Keratinocyte (primary cell): ENCODE results near the gene NRG2. TPM values are rescaled to one million over a fixed set of nuclear protein-coding genes. Genes with fewer than 3 reads are reported as not detected.

Experiments
- DNase-seq: peaks from one replicate; pipeline ENCODE4 v3.0.0-alpha.2; 2011; ENCODE audit warnings: low read depth, missing footprints, low spot score
- FAIRE-seq: peaks from 2 replicates; lab custom pipeline; 2011; peaks lifted over from hg19 to GRCh38; lab: Jason Lieb, UNC
- H2AFZ ChIP-seq: 2 replicates; pipeline ENCODE4 v1.6.0; 2012; ENCODE audit warnings: low read length, control low read depth, inconsistent platforms; ENCODE audit not compliant: control insufficient read depth
- H3K27ac ChIP-seq: 2 replicates; pipeline ENCODE4 v1.5.1; 2011; ENCODE audit warnings: low read length; ENCODE audit not compliant: control insufficient read depth, insufficient read depth
- H3K27me3 ChIP-seq: 3 replicates; pipeline ENCODE4 v1.6.0; 2011; ENCODE audit warnings: low read length; ENCODE audit not compliant: control insufficient read depth, insufficient read depth; ENCODE audit errors: extremely low read depth
- H3K36me3 ChIP-seq, 2 experiments: 2 replicates in 1 of 2; 3 replicates in 1 of 2; pipeline ENCODE4 v1.5.1; 2011; ENCODE audit warnings: low read length in 2 of 2, mild to moderate bottlenecking in 1 of 2; ENCODE audit not compliant: control insufficient read depth in 2 of 2, insufficient read depth in 2 of 2; ENCODE audit errors: extremely low read depth in 1 of 2
- H3K4me1 ChIP-seq: 3 replicates; pipeline ENCODE4 v1.5.1; 2011; ENCODE audit warnings: low read length; ENCODE audit not compliant: control insufficient read depth, insufficient read depth; ENCODE audit errors: extremely low read depth
- H3K4me2 ChIP-seq: 3 replicates; pipeline ENCODE4 v1.6.0; 2011; ENCODE audit warnings: low read depth, low read length; ENCODE audit not compliant: control insufficient read depth, insufficient read depth; ENCODE audit errors: extremely low read depth
- H3K4me3 ChIP-seq, 3 experiments: fragments of 200-600 bp in 1 of 3; sonication (generic) in 1 of 3; 2 replicates in 2 of 3; 3 replicates in 1 of 3; pipeline ENCODE4 v1.5.1; 2011 to 2016; ENCODE audit warnings: low read length in 3 of 3, mild to moderate bottlenecking in 3 of 3, control low read depth in 2 of 3, inconsistent platforms in 1 of 3, low read depth in 1 of 3, mixed read lengths in 1 of 3, mixed run types in 1 of 3, moderate library complexity in 1 of 3; ENCODE audit not compliant: control insufficient read depth in 2 of 3, insufficient read depth in 2 of 3; ENCODE audit errors: extremely low read depth in 1 of 3
- H3K79me2 ChIP-seq: 2 replicates; pipeline ENCODE4 v1.6.0; 2012; ENCODE audit warnings: low read length; ENCODE audit not compliant: control insufficient read depth, insufficient read depth
- H3K9ac ChIP-seq: 3 replicates; pipeline ENCODE4 v1.6.0; 2011; ENCODE audit warnings: low read length; ENCODE audit not compliant: control insufficient read depth, insufficient read depth; ENCODE audit errors: extremely low read depth
- H3K9me1 ChIP-seq: 3 replicates; pipeline ENCODE4 v1.6.0; 2011; ENCODE audit warnings: low read length; ENCODE audit not compliant: control insufficient read depth, insufficient read depth; ENCODE audit errors: extremely low read depth
- H3K9me3 ChIP-seq: 2 replicates; pipeline ENCODE4 v1.5.1; 2012; ENCODE audit warnings: low read depth, low read length; ENCODE audit not compliant: control insufficient read depth
- H4K20me1 ChIP-seq: 3 replicates; pipeline ENCODE4 v1.6.0; 2011; ENCODE audit warnings: low read length; ENCODE audit not compliant: control insufficient read depth, insufficient read depth; ENCODE audit errors: extremely low read depth
- EZH2 ChIP-seq: IDR thresholded peaks from one replicate; pipeline ENCODE4 v1.6.1; 2012; ENCODE audit warnings: inconsistent platforms, mild to moderate bottlenecking, low read length, moderate library complexity
- dilution Hi-C: fragments of 300-500 bp; cut with MboI; formaldehyde crosslinking; loops from one replicate; pipeline ENCODE4 v1.7.0; 2020; ENCODE audit warnings: low sequenced_read_pairs; ENCODE audit not compliant: extremely low pct_ligation_motif_present
- polyA plus RNA-seq, 5 experiments: library from polyadenylated mRNA; depleted of rRNA in 3 of 5; stranded (reverse) in 3 of 5; stranded (forward) in 1 of 5; unstranded in 1 of 5; fragments of >200 nt; gene quantifications; 1 replicate in 1 of 5; 2 replicates in 3 of 5; 3 replicates in 1 of 5; pipeline versions ENCODE4 v1.2.1 to v1.2.3, GENCODE V29; 2011 to 2012; ENCODE audit warnings: missing spikeins in 2 of 5, low read depth in 1 of 5, low replicate concordance in 1 of 5
- TF ChIP-seq, protein P1 (sequence below), 3 experiments: IDR thresholded peaks in 1 of 3; conservative IDR thresholded peaks in 1 of 3; optimal IDR thresholded peaks in 1 of 3; 2 replicates in 2 of 3; 3 replicates in 1 of 3; pipeline versions ENCODE3 to v1.5.1; 2011; ENCODE audit warnings: low read length in 3 of 3, mild to moderate bottlenecking in 3 of 3, moderate library complexity in 2 of 3, control low read depth in 1 of 3, inconsistent platforms in 1 of 3; ENCODE audit not compliant: insufficient read depth in 2 of 3; ENCODE audit errors: extremely low read depth in 1 of 3

The NRG2 gene
- polyA plus RNA-seq, 1 donor (not counting 4 experiments of a cell fraction or from before 2014, with no cell fraction given), result 0.13 TPM

GRCh38 chr5:140005145-140005591, 37.9 kb downstream of the NRG2 start:
- H3K79me2 ChIP-seq, result no peaks in the 10 kb centered on the region
- dilution Hi-C loops, result no loop called here
- DNase-seq, result no peak

DNA sequence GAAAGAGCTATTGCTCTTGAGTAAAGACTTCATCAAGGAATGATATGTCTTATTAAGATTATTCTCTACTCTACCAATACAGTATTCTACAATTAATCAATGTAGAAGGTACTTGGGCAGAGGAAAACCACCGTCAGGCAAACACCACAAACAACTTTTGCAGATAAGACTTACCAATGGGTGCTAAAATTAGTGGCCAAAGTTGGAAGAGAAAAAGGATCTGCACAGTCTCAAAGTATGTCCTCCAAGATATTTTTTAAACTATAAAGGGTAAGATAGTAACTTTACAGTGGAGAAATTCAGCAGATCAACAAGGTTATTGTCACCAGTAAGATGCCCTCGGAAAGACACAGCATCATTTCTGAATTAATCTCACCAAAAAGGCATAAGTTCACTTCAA, 38.9 kb downstream of the NRG2 start:
- no peak for DNase-seq
- TF ChIP-seq EZH2, result no peak
- TF ChIP-seq, protein P1, sequence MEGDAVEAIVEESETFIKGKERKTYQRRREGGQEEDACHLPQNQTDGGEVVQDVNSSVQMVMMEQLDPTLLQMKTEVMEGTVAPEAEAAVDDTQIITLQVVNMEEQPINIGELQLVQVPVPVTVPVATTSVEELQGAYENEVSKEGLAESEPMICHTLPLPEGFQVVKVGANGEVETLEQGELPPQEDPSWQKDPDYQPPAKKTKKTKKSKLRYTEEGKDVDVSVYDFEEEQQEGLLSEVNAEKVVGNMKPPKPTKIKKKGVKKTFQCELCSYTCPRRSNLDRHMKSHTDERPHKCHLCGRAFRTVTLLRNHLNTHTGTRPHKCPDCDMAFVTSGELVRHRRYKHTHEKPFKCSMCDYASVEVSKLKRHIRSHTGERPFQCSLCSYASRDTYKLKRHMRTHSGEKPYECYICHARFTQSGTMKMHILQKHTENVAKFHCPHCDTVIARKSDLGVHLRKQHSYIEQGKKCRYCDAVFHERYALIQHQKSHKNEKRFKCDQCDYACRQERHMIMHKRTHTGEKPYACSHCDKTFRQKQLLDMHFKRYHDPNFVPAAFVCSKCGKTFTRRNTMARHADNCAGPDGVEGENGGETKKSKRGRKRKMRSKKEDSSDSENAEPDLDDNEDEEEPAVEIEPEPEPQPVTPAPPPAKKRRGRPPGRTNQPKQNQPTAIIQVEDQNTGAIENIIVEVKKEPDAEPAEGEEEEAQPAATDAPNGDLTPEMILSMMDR (optimal IDR thresholded peaks at IDR 0.05 in 1 of 3, IDR thresholded peaks at IDR 0.05 in 1 of 3, conservative IDR thresholded peaks at IDR 0.05 in 1 of 3; ENCODE audit: extremely low read depth in 1 of 3, insufficient read depth in 2 of 3, low read length in 3 of 3), result no peak
- Histone ChIP-seq H3K9me3 (no peaks in the 10 kb centered on the region), H3K4me2 (no peak overlapping the region), H3K79me2 (no peaks in the 10 kb centered on the region), H3K36me3 (no peaks in the 10 kb centered on the region), H3K4me3 (no peak overlapping the region), H3K9me1 (no peaks in the 10 kb centered on the region), H3K4me1 (no peaks in the 10 kb centered on the region), H2AFZ (no peak overlapping the region), H3K9ac (no peak overlapping the region), H3K27me3 (peaks cover 25% of the 10 kb centered on the region), H4K20me1 (no peaks in the 10 kb centered on the region), H3K27ac (no peak overlapping the region)
- FAIRE-seq, result no peak
- dilution Hi-C loops, result no loop called here

More at GRCh38 chr5:140005145-140005591, 37.9 kb downstream of the NRG2 start:
- Histone ChIP-seq H3K36me3 (no peaks in the 10 kb centered on the region), H2AFZ (no peak overlapping the region), H4K20me1 (no peaks in the 10 kb centered on the region), H3K27me3 (peaks cover 24% of the 10 kb centered on the region), H3K4me1 (no peaks in the 10 kb centered on the region), H3K9me3 (no peaks in the 10 kb centered on the region), H3K9me1 (no peaks in the 10 kb centered on the region), H3K4me3 (no peak overlapping the region), H3K27ac (no peak overlapping the region), H3K4me2 (no peak overlapping the region), H3K9ac (no peak overlapping the region)
- TF ChIP-seq, protein P1 (optimal IDR thresholded peaks at IDR 0.05 in 1 of 3, IDR thresholded peaks at IDR 0.05 in 1 of 3, conservative IDR thresholded peaks at IDR 0.05 in 1 of 3; ENCODE audit: extremely low read depth in 1 of 3, insufficient read depth in 2 of 3, low read length in 3 of 3), result no peak
- TF ChIP-seq EZH2, result no peak
- FAIRE-seq, result no peak
